Measurements from ENCODE around the gene TCAP. TPM values are rescaled to one million over a fixed set of nuclear protein-coding genes. Genes with fewer than 3 reads are reported as not detected.

TCAP gene
- total RNA-seq, 1 experiment from 2014 or later = 1.6 TPM

DNA sequence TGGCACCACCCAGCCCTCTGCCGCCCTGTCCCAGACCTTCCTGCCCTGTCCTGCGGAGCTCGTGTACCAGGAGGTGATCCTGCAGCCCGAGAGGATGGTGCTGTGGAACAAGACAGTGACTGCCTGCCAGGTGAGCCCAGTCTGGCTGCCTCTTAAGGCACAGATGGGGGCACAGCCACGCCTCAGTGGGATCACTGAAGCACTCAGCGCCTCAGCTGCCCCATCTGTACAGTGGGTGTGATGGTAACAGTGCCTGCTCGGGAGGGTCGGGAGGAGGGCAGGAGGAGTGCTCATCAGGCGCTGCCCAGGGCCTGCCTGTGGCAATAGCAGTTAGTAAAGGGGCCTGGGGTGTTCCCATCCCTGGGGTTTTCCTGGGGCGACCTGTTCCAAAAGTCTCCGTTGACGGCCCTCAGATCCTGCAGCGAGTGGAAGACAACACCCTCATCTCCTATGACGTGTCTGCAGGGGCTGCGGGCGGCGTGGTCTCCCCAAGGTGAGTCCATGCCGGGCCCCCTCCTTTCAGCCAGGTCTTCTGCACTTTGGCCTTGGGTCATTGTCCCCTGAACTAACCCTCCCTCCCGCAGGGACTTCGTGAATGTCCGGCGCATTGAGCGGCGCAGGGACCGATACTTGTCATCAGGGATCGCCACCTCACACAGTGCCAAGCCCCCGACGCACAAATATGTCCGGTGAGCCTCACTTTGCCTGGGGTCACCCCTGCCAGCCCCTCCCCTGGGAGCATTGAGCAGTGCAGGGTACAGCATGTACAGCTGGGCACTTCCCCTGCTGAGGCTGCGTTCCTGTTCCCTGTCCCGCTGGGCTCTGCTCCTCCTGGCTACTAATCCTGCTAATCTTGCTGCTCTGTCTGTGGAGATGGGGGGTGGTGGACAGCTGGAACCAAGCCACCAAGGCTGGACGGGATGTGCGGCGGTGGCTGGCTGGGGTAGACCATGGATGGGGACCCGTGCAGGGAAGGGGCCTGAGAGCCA, 4.5 kb upstream of the TCAP start:
- in situ Hi-C loops (cut with HindIII; ENCODE audit: low pct_unique_long_range_greater_than_20kb, low sequenced_read_pairs) = no loop called here
- Histone ChIP-seq H3K27me3 (ENCODE audit: control insufficient read depth, insufficient read depth, low read length) (no peaks in the 10 kb centered on the region), H3K27ac (ENCODE audit: low read length) (no peak overlapping the region), H3K36me3 (ENCODE audit: control insufficient read depth, insufficient read depth, low read length) (no peaks in the 10 kb centered on the region), H3K9me3 (ENCODE audit: control insufficient read depth, insufficient read depth, low read depth, low read length) (no peaks in the 10 kb centered on the region), H3K4me1 (ENCODE audit: control insufficient read depth, insufficient read depth, low read length) (peaks cover 26% of the 10 kb centered on the region), H3K4me3 (ENCODE audit: low read depth in 2 of 2, low read length in 2 of 2) (no peak overlapping the region)
- ChIA-PET CTCF (no interaction called here), POLR2A (interaction anchor here (0.6 kb wide), 1 partner anchor 48 kb away, joined by 4 read pairs; no protein-coding TSS in a partner anchor)
- DNase-seq (ENCODE audit: low read depth, low spot score) = no peak
- ATAC-seq = no peak
- TF ChIP-seq, protein P1, sequence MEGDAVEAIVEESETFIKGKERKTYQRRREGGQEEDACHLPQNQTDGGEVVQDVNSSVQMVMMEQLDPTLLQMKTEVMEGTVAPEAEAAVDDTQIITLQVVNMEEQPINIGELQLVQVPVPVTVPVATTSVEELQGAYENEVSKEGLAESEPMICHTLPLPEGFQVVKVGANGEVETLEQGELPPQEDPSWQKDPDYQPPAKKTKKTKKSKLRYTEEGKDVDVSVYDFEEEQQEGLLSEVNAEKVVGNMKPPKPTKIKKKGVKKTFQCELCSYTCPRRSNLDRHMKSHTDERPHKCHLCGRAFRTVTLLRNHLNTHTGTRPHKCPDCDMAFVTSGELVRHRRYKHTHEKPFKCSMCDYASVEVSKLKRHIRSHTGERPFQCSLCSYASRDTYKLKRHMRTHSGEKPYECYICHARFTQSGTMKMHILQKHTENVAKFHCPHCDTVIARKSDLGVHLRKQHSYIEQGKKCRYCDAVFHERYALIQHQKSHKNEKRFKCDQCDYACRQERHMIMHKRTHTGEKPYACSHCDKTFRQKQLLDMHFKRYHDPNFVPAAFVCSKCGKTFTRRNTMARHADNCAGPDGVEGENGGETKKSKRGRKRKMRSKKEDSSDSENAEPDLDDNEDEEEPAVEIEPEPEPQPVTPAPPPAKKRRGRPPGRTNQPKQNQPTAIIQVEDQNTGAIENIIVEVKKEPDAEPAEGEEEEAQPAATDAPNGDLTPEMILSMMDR (IDR thresholded peaks at IDR 0.05) = no peak
- TF ChIP-seq SIN3A (IDR thresholded peaks at IDR 0.05; ENCODE audit: borderline replicate concordance, insufficient read depth, low read depth, low read length) = no peak
- no peak for TF ChIP-seq TCF7L2 (IDR thresholded peaks at IDR 0.05; ENCODE audit: low read depth, low read length)
- TF ChIP-seq, protein P2, sequence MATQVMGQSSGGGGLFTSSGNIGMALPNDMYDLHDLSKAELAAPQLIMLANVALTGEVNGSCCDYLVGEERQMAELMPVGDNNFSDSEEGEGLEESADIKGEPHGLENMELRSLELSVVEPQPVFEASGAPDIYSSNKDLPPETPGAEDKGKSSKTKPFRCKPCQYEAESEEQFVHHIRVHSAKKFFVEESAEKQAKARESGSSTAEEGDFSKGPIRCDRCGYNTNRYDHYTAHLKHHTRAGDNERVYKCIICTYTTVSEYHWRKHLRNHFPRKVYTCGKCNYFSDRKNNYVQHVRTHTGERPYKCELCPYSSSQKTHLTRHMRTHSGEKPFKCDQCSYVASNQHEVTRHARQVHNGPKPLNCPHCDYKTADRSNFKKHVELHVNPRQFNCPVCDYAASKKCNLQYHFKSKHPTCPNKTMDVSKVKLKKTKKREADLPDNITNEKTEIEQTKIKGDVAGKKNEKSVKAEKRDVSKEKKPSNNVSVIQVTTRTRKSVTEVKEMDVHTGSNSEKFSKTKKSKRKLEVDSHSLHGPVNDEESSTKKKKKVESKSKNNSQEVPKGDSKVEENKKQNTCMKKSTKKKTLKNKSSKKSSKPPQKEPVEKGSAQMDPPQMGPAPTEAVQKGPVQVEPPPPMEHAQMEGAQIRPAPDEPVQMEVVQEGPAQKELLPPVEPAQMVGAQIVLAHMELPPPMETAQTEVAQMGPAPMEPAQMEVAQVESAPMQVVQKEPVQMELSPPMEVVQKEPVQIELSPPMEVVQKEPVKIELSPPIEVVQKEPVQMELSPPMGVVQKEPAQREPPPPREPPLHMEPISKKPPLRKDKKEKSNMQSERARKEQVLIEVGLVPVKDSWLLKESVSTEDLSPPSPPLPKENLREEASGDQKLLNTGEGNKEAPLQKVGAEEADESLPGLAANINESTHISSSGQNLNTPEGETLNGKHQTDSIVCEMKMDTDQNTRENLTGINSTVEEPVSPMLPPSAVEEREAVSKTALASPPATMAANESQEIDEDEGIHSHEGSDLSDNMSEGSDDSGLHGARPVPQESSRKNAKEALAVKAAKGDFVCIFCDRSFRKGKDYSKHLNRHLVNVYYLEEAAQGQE (IDR thresholded peaks at IDR 0.05; ENCODE audit: insufficient read depth in 1 of 2, low read depth in 2 of 2, low read length in 1 of 2) = no peak
- TF ChIP-seq POLR2AphosphoS5 (IDR thresholded peaks at IDR 0.05; ENCODE audit: low read depth, low read length) = no peak
- intact Hi-C loops (cut with micrococcal nuclease; ENCODE audit: unreplicated experiment) = no loop called here
- BruUV-seq (replicated peaks) = no TSS peak

DNA sequence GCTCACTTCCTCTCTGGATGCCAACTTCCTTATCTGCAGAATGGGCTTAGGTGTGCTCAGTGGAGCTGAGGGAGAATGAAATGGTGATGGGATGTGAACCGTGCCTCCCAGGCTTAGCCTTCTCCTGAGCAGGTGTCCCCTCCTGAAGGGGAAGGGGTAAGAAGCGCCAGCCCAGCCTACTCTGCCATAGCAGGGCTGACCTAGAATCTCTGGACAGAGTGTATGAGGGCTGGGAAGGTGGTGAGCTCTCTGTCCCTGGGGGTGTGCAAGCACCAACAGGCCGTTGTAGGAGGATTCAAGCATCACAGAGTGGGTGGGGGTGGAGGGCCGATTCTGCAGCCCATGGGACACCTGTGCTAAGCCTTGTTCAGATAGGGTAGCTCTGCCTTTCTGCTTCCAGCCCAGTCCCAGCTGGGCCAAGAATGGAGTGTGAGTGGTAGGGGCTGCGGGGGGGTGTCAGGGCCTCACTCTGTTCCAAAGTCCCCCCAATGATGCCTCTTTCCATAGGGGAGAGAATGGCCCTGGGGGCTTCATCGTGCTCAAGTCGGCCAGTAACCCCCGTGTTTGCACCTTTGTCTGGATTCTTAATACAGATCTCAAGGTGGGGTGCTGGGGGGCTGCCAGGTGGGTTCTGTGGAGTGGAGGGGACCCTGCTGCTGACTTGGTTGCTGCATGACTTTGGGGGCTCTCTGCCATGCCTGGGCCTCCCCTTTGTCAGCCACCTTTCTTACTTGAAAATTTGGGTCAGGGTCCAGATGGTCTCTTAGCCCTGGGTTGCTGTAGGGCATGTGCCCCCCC, 3.2 kb upstream of the TCAP start:
- TF ChIP-seq, protein P1 (IDR thresholded peaks at IDR 0.05) = no peak
- TF ChIP-seq, protein P2 (IDR thresholded peaks at IDR 0.05; ENCODE audit: insufficient read depth in 1 of 2, low read depth in 2 of 2, low read length in 1 of 2) = no peak
- TF ChIP-seq POLR2AphosphoS5 (IDR thresholded peaks at IDR 0.05; ENCODE audit: low read depth, low read length) = no peak
- no peak for TF ChIP-seq TCF7L2 (IDR thresholded peaks at IDR 0.05; ENCODE audit: low read depth, low read length)
- no peak for TF ChIP-seq SIN3A (IDR thresholded peaks at IDR 0.05; ENCODE audit: borderline replicate concordance, insufficient read depth, low read depth, low read length)
- DNase-seq (ENCODE audit: low read depth, low spot score) = no peak
- H3K9me3 ChIP-seq (ENCODE audit: control insufficient read depth, insufficient read depth, low read depth, low read length) = no peaks in the 10 kb centered on the region
- H3K4me1 ChIP-seq (ENCODE audit: control insufficient read depth, insufficient read depth, low read length) = peaks cover 38% of the 10 kb centered on the region
- no peak overlapping the region for H3K4me3 ChIP-seq (ENCODE audit: low read depth in 2 of 2, low read length in 2 of 2)
- ChIA-PET CTCF (no interaction called here), POLR2A (no interaction called here)
- no peaks in the 10 kb centered on the region for H3K36me3 ChIP-seq (ENCODE audit: control insufficient read depth, insufficient read depth, low read length)
- no peaks in the 10 kb centered on the region for H3K27me3 ChIP-seq (ENCODE audit: control insufficient read depth, insufficient read depth, low read length)
- in situ Hi-C loops (cut with HindIII; ENCODE audit: low pct_unique_long_range_greater_than_20kb, low sequenced_read_pairs) = no loop called here
- BruUV-seq (replicated peaks) = no TSS peak
- no peak overlapping the region for H3K27ac ChIP-seq (ENCODE audit: low read length)
- ATAC-seq = no peak
- intact Hi-C loops (cut with micrococcal nuclease; ENCODE audit: unreplicated experiment) = no loop called here
